ENCODE data around the gene NAT14.

NAT14 gene

DNA sequence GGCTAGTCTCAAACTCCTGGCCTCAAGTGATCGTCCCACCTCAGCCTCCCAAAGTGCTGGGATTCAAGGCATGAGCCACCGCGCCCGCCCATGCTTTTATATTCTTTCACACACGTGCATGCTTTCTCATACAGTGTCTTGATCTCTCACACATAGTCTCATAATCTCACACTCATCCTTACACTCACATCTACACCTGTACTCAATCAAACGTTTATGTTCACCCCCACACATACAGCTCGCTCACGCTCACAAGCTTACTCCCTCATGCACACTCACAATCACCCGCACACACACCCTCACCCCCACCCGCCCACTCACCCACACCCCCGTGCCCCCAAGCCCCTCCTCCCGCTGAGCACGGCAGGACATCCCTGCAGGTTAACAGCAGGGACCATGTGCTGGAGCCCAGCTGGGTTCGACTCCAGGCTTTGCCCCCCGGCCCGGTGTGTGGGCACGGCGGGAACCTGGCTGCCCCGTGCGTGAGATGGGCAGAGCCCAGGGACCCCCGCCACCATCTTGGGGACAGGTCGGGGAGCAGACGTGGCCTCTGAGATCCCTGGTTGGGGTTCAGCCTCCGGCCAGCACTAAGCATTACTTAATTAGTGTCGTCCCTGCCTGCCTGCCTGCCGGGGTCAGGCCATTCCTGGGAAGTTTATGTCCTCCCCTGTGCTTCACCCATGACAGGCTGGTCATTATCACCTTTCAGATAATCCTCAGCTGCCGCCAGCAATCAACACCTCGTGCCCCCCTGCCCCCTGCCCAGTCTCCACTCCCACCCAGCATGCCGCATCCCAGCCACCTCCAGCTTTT lies 40.5 kb downstream of the NAT14 start:
- no peak overlapping the region for H3K4me2 ChIP-seq (ENCODE audit: low read depth, low read length)
- H3K79me2 ChIP-seq (ENCODE audit: low read length) = no peaks in the 10 kb centered on the region
- H3F3A ChIP-seq (ENCODE audit: insufficient read depth, low read length) = no peaks in the 10 kb centered on the region
- H3K27me3 ChIP-seq (replicated peaks; ENCODE audit: insufficient read depth, low read length) = peaks cover 65% of the 10 kb centered on the region
- H4K20me1 ChIP-seq (ENCODE audit: insufficient read depth, low read length) = no peaks in the 10 kb centered on the region
- H3K4me1 ChIP-seq (ENCODE audit: low read length) = no peaks in the 10 kb centered on the region
- H2AFZ ChIP-seq (ENCODE audit: low read length) = no peak overlapping the region
- H3K9ac ChIP-seq (ENCODE audit: low read length) = no peak overlapping the region
- DNase-seq = no peak
- TF ChIP-seq EZH2 (optimal IDR thresholded peaks at IDR 0.05; ENCODE audit: low read depth, low read length) (no peak), EZH2phosphoT487 (IDR thresholded peaks at IDR 0.05; ENCODE audit: low read length) (no peak)
- TF ChIP-seq, protein P1, sequence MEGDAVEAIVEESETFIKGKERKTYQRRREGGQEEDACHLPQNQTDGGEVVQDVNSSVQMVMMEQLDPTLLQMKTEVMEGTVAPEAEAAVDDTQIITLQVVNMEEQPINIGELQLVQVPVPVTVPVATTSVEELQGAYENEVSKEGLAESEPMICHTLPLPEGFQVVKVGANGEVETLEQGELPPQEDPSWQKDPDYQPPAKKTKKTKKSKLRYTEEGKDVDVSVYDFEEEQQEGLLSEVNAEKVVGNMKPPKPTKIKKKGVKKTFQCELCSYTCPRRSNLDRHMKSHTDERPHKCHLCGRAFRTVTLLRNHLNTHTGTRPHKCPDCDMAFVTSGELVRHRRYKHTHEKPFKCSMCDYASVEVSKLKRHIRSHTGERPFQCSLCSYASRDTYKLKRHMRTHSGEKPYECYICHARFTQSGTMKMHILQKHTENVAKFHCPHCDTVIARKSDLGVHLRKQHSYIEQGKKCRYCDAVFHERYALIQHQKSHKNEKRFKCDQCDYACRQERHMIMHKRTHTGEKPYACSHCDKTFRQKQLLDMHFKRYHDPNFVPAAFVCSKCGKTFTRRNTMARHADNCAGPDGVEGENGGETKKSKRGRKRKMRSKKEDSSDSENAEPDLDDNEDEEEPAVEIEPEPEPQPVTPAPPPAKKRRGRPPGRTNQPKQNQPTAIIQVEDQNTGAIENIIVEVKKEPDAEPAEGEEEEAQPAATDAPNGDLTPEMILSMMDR (IDR thresholded peaks at IDR 0.05; ENCODE audit: low read length) = no peak
- H3K27ac ChIP-seq (ENCODE audit: low read length) = no peak overlapping the region
- no peaks in the 10 kb centered on the region for H3K36me3 ChIP-seq (replicated peaks; ENCODE audit: insufficient read depth, low read length)
- H3K9me3 ChIP-seq (replicated peaks; ENCODE audit: insufficient read depth, low read length) = no peaks in the 10 kb centered on the region
- H3K4me3 ChIP-seq (ENCODE audit: low read length) = no peak overlapping the region
- H3K9me2 ChIP-seq (replicated peaks; ENCODE audit: insufficient read depth, low read length) = no peaks in the 10 kb centered on the region

DNA sequence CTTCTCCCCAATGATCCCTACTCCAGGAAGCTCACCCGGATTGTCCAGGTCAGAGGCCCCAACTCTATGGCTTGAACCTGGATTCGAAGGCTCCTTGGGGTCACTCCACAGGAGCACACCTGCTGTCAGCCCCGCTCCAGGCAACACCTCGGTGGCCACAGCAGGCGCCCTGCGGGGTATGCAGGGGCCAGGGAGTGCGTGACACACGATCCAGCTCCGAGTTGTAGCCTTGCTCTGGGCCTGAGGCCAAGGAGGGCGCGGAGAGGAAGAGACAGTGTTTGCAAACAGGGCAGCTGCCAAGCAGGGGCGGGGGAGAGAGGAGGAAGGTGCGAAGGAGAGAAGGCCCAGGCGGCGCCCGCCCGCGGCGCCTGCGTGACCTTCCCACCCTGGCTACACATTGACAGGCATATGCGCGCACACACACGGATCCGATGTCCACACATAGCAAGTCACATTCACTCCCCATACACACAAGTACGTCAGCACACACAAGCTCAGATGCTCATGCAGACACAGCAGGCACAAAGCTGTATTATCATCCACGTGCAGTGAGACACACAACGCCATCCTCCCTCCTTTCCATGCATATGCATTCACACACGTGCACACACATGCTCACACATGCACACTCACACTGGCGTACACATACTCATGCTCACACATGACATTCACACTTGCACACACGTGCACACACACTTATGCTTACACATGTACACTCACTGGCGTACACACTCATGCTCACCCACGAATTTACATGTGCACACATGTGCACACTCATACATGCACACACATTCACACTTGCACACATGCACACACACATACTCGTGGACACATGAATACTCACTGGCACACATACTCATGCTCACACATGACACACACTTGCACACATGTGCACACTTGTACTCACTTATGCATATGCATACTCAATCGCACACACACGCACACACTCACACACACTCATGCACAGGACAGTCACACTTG lies 41.5 kb downstream of the NAT14 start:
- Histone ChIP-seq H3K36me3 (replicated peaks; ENCODE audit: insufficient read depth, low read length) (no peaks in the 10 kb centered on the region), H3K27ac (ENCODE audit: low read length) (no peak overlapping the region), H3K9me3 (replicated peaks; ENCODE audit: insufficient read depth, low read length) (no peaks in the 10 kb centered on the region), H3K9me2 (replicated peaks; ENCODE audit: insufficient read depth, low read length) (no peaks in the 10 kb centered on the region), H3K4me1 (ENCODE audit: low read length) (no peaks in the 10 kb centered on the region), H2AFZ (ENCODE audit: low read length) (no peak overlapping the region), H3K4me3 (ENCODE audit: low read length) (no peak overlapping the region), H4K20me1 (ENCODE audit: insufficient read depth, low read length) (no peaks in the 10 kb centered on the region), H3K79me2 (ENCODE audit: low read length) (no peaks in the 10 kb centered on the region), H3K4me2 (ENCODE audit: low read depth, low read length) (no peak overlapping the region), H3F3A (ENCODE audit: insufficient read depth, low read length) (no peaks in the 10 kb centered on the region), H3K27me3 (replicated peaks; ENCODE audit: insufficient read depth, low read length) (peaks cover 63% of the 10 kb centered on the region), H3K9ac (ENCODE audit: low read length) (no peak overlapping the region)
- TF ChIP-seq EZH2phosphoT487 (IDR thresholded peaks at IDR 0.05; ENCODE audit: low read length) = no peak
- no peak for DNase-seq

DNA sequence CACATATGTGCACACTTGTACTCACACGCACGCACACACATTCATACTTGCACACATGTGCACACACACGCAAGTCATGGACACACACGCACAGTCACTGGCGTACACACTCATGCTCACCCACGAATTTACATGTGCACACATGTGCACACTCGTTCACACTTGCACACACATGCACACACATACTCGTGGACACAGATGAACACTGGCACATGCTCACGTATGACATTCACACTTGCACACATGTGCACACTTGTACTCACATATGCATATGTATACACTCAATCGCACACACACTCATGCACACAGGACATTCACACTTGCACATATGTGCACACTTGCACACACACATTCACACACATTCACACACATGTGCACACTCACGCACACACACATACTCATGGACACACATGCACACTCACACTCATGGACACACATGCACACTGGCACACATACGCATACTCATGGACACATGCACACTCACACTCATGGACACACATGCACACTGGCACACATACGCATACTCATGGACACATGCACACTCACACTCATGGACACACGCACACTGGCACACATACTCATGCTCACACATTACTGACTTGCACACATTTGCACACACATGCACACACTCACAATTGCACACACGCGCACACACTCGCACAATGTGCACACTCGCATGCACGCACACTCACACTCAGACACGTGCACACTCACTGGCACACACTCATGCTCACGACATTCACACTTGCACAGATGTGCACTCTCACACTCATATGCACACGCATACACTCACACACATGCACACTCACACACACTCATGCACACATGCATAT lies 42.4 kb downstream of the NAT14 start:
- Histone ChIP-seq H2AFZ (ENCODE audit: low read length) (no peak overlapping the region), H3K4me1 (ENCODE audit: low read length) (no peaks in the 10 kb centered on the region), H4K20me1 (ENCODE audit: insufficient read depth, low read length) (no peaks in the 10 kb centered on the region), H3K9ac (ENCODE audit: low read length) (no peak overlapping the region), H3K79me2 (ENCODE audit: low read length) (no peaks in the 10 kb centered on the region), H3K9me2 (replicated peaks; ENCODE audit: insufficient read depth, low read length) (no peaks in the 10 kb centered on the region), H3K27me3 (replicated peaks; ENCODE audit: insufficient read depth, low read length) (peaks cover 63% of the 10 kb centered on the region), H3K27ac (ENCODE audit: low read length) (no peak overlapping the region), H3K4me3 (ENCODE audit: low read length) (no peak overlapping the region), H3K36me3 (replicated peaks; ENCODE audit: insufficient read depth, low read length) (no peaks in the 10 kb centered on the region), H3F3A (ENCODE audit: insufficient read depth, low read length) (no peaks in the 10 kb centered on the region), H3K4me2 (ENCODE audit: low read depth, low read length) (no peak overlapping the region), H3K9me3 (replicated peaks; ENCODE audit: insufficient read depth, low read length) (no peaks in the 10 kb centered on the region)
- TF ChIP-seq, protein P1 (IDR thresholded peaks at IDR 0.05; ENCODE audit: low read length) = no peak
- no peak for TF ChIP-seq EZH2 (optimal IDR thresholded peaks at IDR 0.05; ENCODE audit: low read depth, low read length)
- no peak for TF ChIP-seq EZH2phosphoT487 (IDR thresholded peaks at IDR 0.05; ENCODE audit: low read length)
- no peak for DNase-seq

Data from MM.1S (cell line).